GM23248 (cell line): ENCODE data around the gene CCNY.

Experiments used
- EZH2 ChIP-seq: fragments of 200-600 bp; sonication (generic); IDR thresholded peaks from 2 replicates; pipeline ENCODE4 v1.6.1; 2018; ENCODE audit warnings: antibody characterized with exemption, mild to moderate bottlenecking; ENCODE audit not compliant: insufficient read depth, poor library complexity, severe bottlenecking
- EZH2phosphoT487 ChIP-seq: fragments of 200-600 bp; sonication (generic); IDR thresholded peaks from 2 replicates; pipeline ENCODE4 v1.6.1; 2018; ENCODE audit warnings: antibody characterized with exemption, moderate library complexity, mild to moderate bottlenecking, low read depth; ENCODE audit not compliant: insufficient read depth

- TF ChIP-seq EZH2 (no peak), EZH2phosphoT487 (no peak)
These were observed 47.1 kb upstream of the CCNY start for GRCh38 chr10:35289198-35289597.
